Fibroblast of skin of abdomen (primary cell): ENCODE results near the gene NXPH4.
A peak's percentile ranks its signal among the peaks of the same experiment; 100 is the strongest.

ENCODE experiments used
- DNase-seq: peaks from one replicate; pipeline ENCODE4 v3.0.0-alpha.2; 2013

The NXPH4 gene

GRCh38 chr12:57244312-57244696 is 27.7 kb downstream of the NXPH4 start:
- DNase-seq: no peak

- DNase-seq: no peak
Observed at GRCh38 chr12:57247041-57247440, 30.4 kb downstream of the NXPH4 start.

- no peak for DNase-seq
Observed at GRCh38 chr12:57248934-57249742, 32.5 kb downstream of the NXPH4 start.

- DNase-seq: no peak
Observed at GRCh38 chr12:57250541-57250940, 33.9 kb downstream of the NXPH4 start.

GRCh38 chr12:57250956-57251355 is 34.4 kb downstream of the NXPH4 start, which contains the start of gene STAC3:
Gene STAC3 (minus strand): TSS chr12:57251187. CDS start chr12:57249636, 1,551 bp downstream.
- no peak for DNase-seq

- DNase-seq: no peak
Observed at GRCh38 chr12:57254506-57255280, 38.1 kb downstream of the NXPH4 start.

- DNase-seq: no peak
Observed at GRCh38 chr12:57255916-57256315, 39.3 kb downstream of the NXPH4 start.

- no peak for DNase-seq
Observed at GRCh38 chr12:57258977-57259970, 42.7 kb downstream of the NXPH4 start.

- no peak for DNase-seq
Observed at GRCh38 chr12:57260366-57260765, 43.8 kb downstream of the NXPH4 start.

GRCh38 chr12:57261428-57261865 is 44.9 kb downstream of the NXPH4 start:
- DNase-seq: no peak

GRCh38 chr12:57262126-57262822 is 45.7 kb downstream of the NXPH4 start:
- DNase-seq: no peak

- no peak for DNase-seq
Observed at GRCh38 chr12:57263096-57263495, 46.5 kb downstream of the NXPH4 start.

- no peak for DNase-seq
Observed at GRCh38 chr12:57266681-57267080, 50.1 kb downstream of the NXPH4 start.

- DNase-seq: peak; percentile 34
Observed at GRCh38 chr12:57268264-57268663, 51.7 kb downstream of the NXPH4 start.

GRCh38 chr12:57270966-57271470 is 54.4 kb downstream of the NXPH4 start:
- no peak for DNase-seq

GRCh38 chr12:57272337-57273151 is 56.0 kb downstream of the NXPH4 start:
- peak; percentile 37 for DNase-seq

GRCh38 chr12:57273516-57273915 is 56.9 kb downstream of the NXPH4 start:
- no peak for DNase-seq
